Liver (tissue), 9 donors: ENCODE results near the gene C1orf50. TPM values are rescaled to one million over a fixed set of nuclear protein-coding genes. Genes with fewer than 3 reads are reported as not detected.

Source experiments
- DNase-seq: peaks from one replicate; pipeline ENCODE4 v3.0.0-alpha.2; 2017; ENCODE audit warnings: low spot score
- H3K27ac ChIP-seq, 2 donors: one replicate each; pipeline ENCODE4 v1.7.0; 2013; ENCODE audit warnings: inconsistent platforms in 2 of 2, low read length in 2 of 2, control low read depth in 1 of 2, low read depth in 1 of 2, mild to moderate bottlenecking in 1 of 2
- H3K27me3 ChIP-seq, 4 donors: one replicate each; pipeline versions ENCODE4 v1.6.1 to v1.7.0; 2013; ENCODE audit warnings: low read length in 3 of 4, inconsistent platforms in 1 of 4, mild to moderate bottlenecking in 1 of 4, moderate library complexity in 1 of 4; ENCODE audit not compliant: control insufficient read depth in 4 of 4, insufficient read depth in 4 of 4
- H3K36me3 ChIP-seq, 4 donors: one replicate each; pipeline versions ENCODE4 v1.6.1 to v1.7.0; 2013; ENCODE audit warnings: low read length in 3 of 4, mild to moderate bottlenecking in 3 of 4, low read depth in 1 of 4, moderate library complexity in 1 of 4; ENCODE audit not compliant: control insufficient read depth in 4 of 4, insufficient read depth in 3 of 4
- H3K4me1 ChIP-seq, 4 donors: one replicate each; pipeline versions ENCODE4 v1.6.1 to v1.7.0; 2013; ENCODE audit warnings: low read length in 3 of 4, mild to moderate bottlenecking in 3 of 4, moderate library complexity in 1 of 4; ENCODE audit not compliant: control insufficient read depth in 4 of 4, insufficient read depth in 4 of 4
- H3K4me3 ChIP-seq, 3 donors: one replicate each; pipeline versions ENCODE4 v1.6.1 to v1.7.0; 2013; ENCODE audit warnings: low read length in 3 of 3, control low read depth in 1 of 3, low read depth in 1 of 3, mild to moderate bottlenecking in 1 of 3
- H3K9ac ChIP-seq, 2 donors: one replicate each; pipeline ENCODE4 v1.7.0; 2013; ENCODE audit warnings: low read length in 2 of 2, mild to moderate bottlenecking in 2 of 2, moderate library complexity in 2 of 2, control low read depth in 1 of 2, low read depth in 1 of 2
- H3K9me3 ChIP-seq, 4 donors: one replicate each; pipeline versions ENCODE4 v1.6.1 to v1.7.0; 2013; ENCODE audit warnings: low read length in 3 of 4; ENCODE audit not compliant: control insufficient read depth in 4 of 4
- ATF3 ChIP-seq: IDR thresholded peaks from 2 replicates; pipeline ENCODE4 v1.6.1; 2016; ENCODE audit warnings: antibody characterized with exemption
- CTCF ChIP-seq: fragments of 150-350 bp; IDR thresholded peaks from 2 replicates; pipeline ENCODE4 v1.5.1; 2017; ENCODE audit warnings: improper control_type of control experiment, low read depth, low read length; ENCODE audit not compliant: missing input control
- EGR1 ChIP-seq, 2 donors: IDR thresholded peaks; 2 replicates each; pipeline ENCODE4 v1.6.1; 2016 to 2018; ENCODE audit warnings: antibody characterized with exemption in 2 of 2, low read depth in 2 of 2
- FOXA1 ChIP-seq: IDR thresholded peaks from 2 replicates; pipeline ENCODE4 v1.6.1; 2016; ENCODE audit warnings: antibody characterized with exemption
- FOXA2 ChIP-seq: IDR thresholded peaks from 2 replicates; pipeline ENCODE4 v1.6.1; 2016; ENCODE audit warnings: antibody characterized with exemption
- GABPA ChIP-seq, 2 donors: IDR thresholded peaks in 1 of 2; conservative IDR thresholded peaks in 1 of 2; 2 replicates each; pipeline ENCODE4 v1.6.1; 2016; ENCODE audit warnings: antibody characterized with exemption in 2 of 2, mild to moderate bottlenecking in 1 of 2, moderate library complexity in 1 of 2
- HNF4A ChIP-seq, 2 donors: conservative IDR thresholded peaks; 2 replicates each; pipeline ENCODE4 v1.6.1; 2016; ENCODE audit warnings: antibody characterized with exemption in 2 of 2, mild to moderate bottlenecking in 2 of 2
- HNF4G ChIP-seq: IDR thresholded peaks from 2 replicates; pipeline ENCODE4 v1.6.1; 2016; ENCODE audit warnings: antibody characterized with exemption
- JUND ChIP-seq, 2 donors: IDR thresholded peaks; 2 replicates each; pipeline ENCODE4 v1.6.1; 2016; ENCODE audit warnings: antibody characterized with exemption in 2 of 2
- MAX ChIP-seq: IDR thresholded peaks from 2 replicates; pipeline ENCODE4 v1.6.1; 2016; ENCODE audit warnings: antibody characterized with exemption
- NR2F2 ChIP-seq: IDR thresholded peaks from 2 replicates; pipeline ENCODE4 v1.6.1; 2016; ENCODE audit warnings: antibody characterized with exemption
- RAD21 ChIP-seq, 2 donors: IDR thresholded peaks; 2 replicates each; pipeline ENCODE4 v1.6.1; 2016; ENCODE audit warnings: antibody characterized with exemption in 2 of 2, mild to moderate bottlenecking in 2 of 2
- RXRA ChIP-seq, 2 donors: IDR thresholded peaks; 2 replicates each; pipeline ENCODE4 v1.6.1; 2017 to 2018; ENCODE audit warnings: antibody characterized with exemption in 2 of 2, mild to moderate bottlenecking in 1 of 2
- SP1 ChIP-seq: IDR thresholded peaks from 2 replicates; pipeline ENCODE4 v1.6.1; 2018; ENCODE audit warnings: antibody characterized with exemption, mild to moderate bottlenecking
- TAF1 ChIP-seq: conservative IDR thresholded peaks from 2 replicates; pipeline ENCODE4 v1.6.1; 2016; ENCODE audit warnings: antibody characterized with exemption, mild to moderate bottlenecking
- YY1 ChIP-seq: IDR thresholded peaks from 2 replicates; pipeline ENCODE4 v1.6.1; 2016; ENCODE audit warnings: antibody characterized with exemption, mild to moderate bottlenecking
- ZBTB33 ChIP-seq: IDR thresholded peaks from 2 replicates; pipeline ENCODE4 v1.6.1; 2016; ENCODE audit warnings: antibody characterized with exemption
- WGBS: extraction: QIAGEN DNeasy Blood & Tissue Kit; methylation state at CpG from one replicate; pipeline ENCODE4 v1.1.7; 2013; 5-methylcytosine and 5-hydroxymethylcytosine counted together
- polyA plus RNA-seq, 2 donors: library from polyadenylated mRNA; stranded (reverse) in 1 of 2; unstranded in 1 of 2; fragments of 200-250 nt in 1 of 2; fragments of >200 nt in 1 of 2; fragmentation: Nextera tagmentation in 1 of 2; extraction: Ambion mirVana in 1 of 2; gene quantifications; one replicate each; pipeline versions ENCODE4 v1.2.1 to v1.2.3, GENCODE V29; 2013 to 2015
- total RNA-seq, 2 donors: library from RNA; depleted of rRNA; stranded (reverse); fragments of >200 nt; gene quantifications; one replicate each; pipeline ENCODE4 v1.2.3, GENCODE V29; 2014
- donor health status: healthy.
- donor health status: healthy.
- donor health status: healthy.
- donor health status: healthy.
- donor health status: healthy.

The C1orf50 gene
- total and polyA plus RNA-seq, 4 donors = 2.6 to 5.8 (median 3.5) TPM

- TF ChIP-seq ZBTB33 (no peak), TAF1 (no peak)
These were observed 23.5 kb upstream of the C1orf50 start (continued) for GRCh38 chr1:42743317-42744147.

- 77% methylated on average over 9 of the region's 9 CpGs for WGBS
- TF ChIP-seq SP1 (no peak), NR2F2 (no peak), MAX (no peak), FOXA2 (no peak), TAF1 (no peak), ZBTB33 (no peak), EGR1 (IDR thresholded peaks at IDR 0.05; ENCODE audit: low read depth in 2 of 2) (no peak), FOXA1 (no peak), HNF4G (no peak), CTCF (no peak), YY1 (no peak)
- no peak overlapping the region for H3K4me3 ChIP-seq
- H3K4me1 ChIP-seq = peaks cover 2 to 7% (median 5%) of the 10 kb centered on the region in 4 donors
- no peaks in the 10 kb centered on the region for H3K27me3 ChIP-seq
- DNase-seq = no peak
- H3K36me3 ChIP-seq = peaks cover 3 to 31% (median 10%) of the 10 kb centered on the region in 4 donors
- no peak overlapping the region for H3K9ac ChIP-seq
- H3K9me3 ChIP-seq = no peaks in the 10 kb centered on the region
- H3K27ac ChIP-seq = no peak overlapping the region
These were observed 23.0 kb upstream of the C1orf50 start for GRCh38 chr1:42744148-42744413.

GRCh38 chr1:42745851-42746250 lies 21.2 kb upstream of the C1orf50 start:
- DNase-seq = no peak
- Histone ChIP-seq H3K27ac (no peak overlapping the region), H3K4me3 (no peak overlapping the region), H3K9me3 (no peaks in the 10 kb centered on the region), H3K36me3 (peaks cover 5 to 43% (median 17%) of the 10 kb centered on the region in 4 donors), H3K9ac (no peak overlapping the region), H3K4me1 (no peaks in the 10 kb centered on the region), H3K27me3 (no peaks in the 10 kb centered on the region)
- 84% methylated on average over 8 of the region's 8 CpGs for WGBS
- TF ChIP-seq ATF3 (no peak), TAF1 (no peak), SP1 (no peak), RXRA (IDR thresholded peaks at IDR 0.05) (no peak), MAX (no peak), YY1 (no peak), FOXA2 (no peak), NR2F2 (no peak), RAD21 (IDR thresholded peaks at IDR 0.05) (no peak), ZBTB33 (no peak), JUND (IDR thresholded peaks at IDR 0.05) (no peak), HNF4A (conservative IDR thresholded peaks at IDR 0.05) (no peak), EGR1 (IDR thresholded peaks at IDR 0.05; ENCODE audit: low read depth in 2 of 2) (no peak), HNF4G (no peak), CTCF (no peak), FOXA1 (no peak), GABPA (IDR thresholded peaks at IDR 0.05 in 1 of 2, conservative IDR thresholded peaks at IDR 0.05 in 1 of 2) (no peak)
